Right cardiac atrium (tissue), 5 donors: ENCODE data around the gene RTEL1. TPM values are rescaled to one million over a fixed set of nuclear protein-coding genes. Genes with fewer than 3 reads are reported as not detected.

Experiments
- ATAC-seq, 2 donors: fragments of 200-7000 bp; cut with Tn5 transposase; one replicate each; pipeline versions ENCODE4 v1.8.0 to v1.9.1; 2020; ENCODE audit warnings: moderate library complexity in 2 of 2, mild to moderate bottlenecking in 1 of 2
- DNase-seq, 3 donors: peaks; one replicate each; pipeline ENCODE4 v3.0.0-alpha.2; 2020
- H3K27ac ChIP-seq: one replicate; pipeline ENCODE4 v1.5.1; 2013; ENCODE audit warnings: mild to moderate bottlenecking, low read length, control low read depth, moderate library complexity
- H3K27me3 ChIP-seq: one replicate; pipeline ENCODE4 v1.6.1; 2013; ENCODE audit not compliant: control insufficient read depth, insufficient read depth
- H3K4me1 ChIP-seq: one replicate; pipeline ENCODE4 v1.6.1; 2013; ENCODE audit warnings: low read length; ENCODE audit not compliant: control insufficient read depth, insufficient read depth
- H3K4me3 ChIP-seq: one replicate; pipeline ENCODE4 v1.5.1; 2013; ENCODE audit warnings: low read length, control low read depth
- H3K9me3 ChIP-seq: one replicate; pipeline ENCODE4 v1.6.1; 2013; ENCODE audit warnings: low read length; ENCODE audit not compliant: control insufficient read depth
- WGBS: extraction: QIAGEN DNeasy Blood & Tissue Kit; methylation state at CpG from one replicate; pipeline ENCODE4 v1.1.7; 2013; 5-methylcytosine and 5-hydroxymethylcytosine counted together
- intact Hi-C, 4 donors: fragments of 100-400 bp; cut with DNase I; formaldehyde crosslinking; loops; one replicate each; pipeline versions ENCODE4 v1.11.0 to v1.14.0; 2022 to 2023
- polyA plus RNA-seq: library from polyadenylated mRNA; stranded (reverse); fragments of 200-250 nt; gene quantifications from one replicate; pipeline ENCODE4 v1.2.3, GENCODE V29; 2013
- total RNA-seq, 4 donors: library from RNA; stranded (reverse); fragmentation: NEBNext Ultra II Directional; extraction: Animal tissue kit (Norgen Biotek cat#: 25700); gene quantifications; one replicate each; pipeline ENCODE4 v1.2.1, GENCODE V29; 2021
- donor health status: healthy with polysubstance abuse.
- donor health status: DM: no; HTN: yes; CAD: no.
- donor health status: DM: no; HTN: no; CAD: no.
- donor health status: DM: no; HTN: yes; CAD: no; lungs with severe emphysema.
- donor health status: DM: yes; HTN: yes; CAD: no.

The RTEL1 gene
- total and polyA plus RNA-seq, 5 donors: 7.7 to 14.8 (median 13.3) TPM

- no peaks in the 10 kb centered on the region for H3K27me3 ChIP-seq
- H3K4me3 ChIP-seq: no peak overlapping the region
- intact Hi-C loops: no loop called here
- H3K4me1 ChIP-seq: no peaks in the 10 kb centered on the region
- peak overlapping the region; percentile 7 for H3K27ac ChIP-seq
- WGBS: 39% methylated on average over 19 of the region's 19 CpGs
- no peaks in the 10 kb centered on the region for H3K9me3 ChIP-seq
- peak in 1 of 2 donors; percentile 39 for ATAC-seq
- peak; percentile 74 to 80 (median 78) for DNase-seq
Observed at GRCh38 chr20:63698739-63699465, 40.8 kb downstream of the RTEL1 start.

- no peaks in the 10 kb centered on the region for H3K4me1 ChIP-seq
Observed at GRCh38 chr20:63699466-63700198, 41.5 kb downstream of the RTEL1 start.

DNA sequence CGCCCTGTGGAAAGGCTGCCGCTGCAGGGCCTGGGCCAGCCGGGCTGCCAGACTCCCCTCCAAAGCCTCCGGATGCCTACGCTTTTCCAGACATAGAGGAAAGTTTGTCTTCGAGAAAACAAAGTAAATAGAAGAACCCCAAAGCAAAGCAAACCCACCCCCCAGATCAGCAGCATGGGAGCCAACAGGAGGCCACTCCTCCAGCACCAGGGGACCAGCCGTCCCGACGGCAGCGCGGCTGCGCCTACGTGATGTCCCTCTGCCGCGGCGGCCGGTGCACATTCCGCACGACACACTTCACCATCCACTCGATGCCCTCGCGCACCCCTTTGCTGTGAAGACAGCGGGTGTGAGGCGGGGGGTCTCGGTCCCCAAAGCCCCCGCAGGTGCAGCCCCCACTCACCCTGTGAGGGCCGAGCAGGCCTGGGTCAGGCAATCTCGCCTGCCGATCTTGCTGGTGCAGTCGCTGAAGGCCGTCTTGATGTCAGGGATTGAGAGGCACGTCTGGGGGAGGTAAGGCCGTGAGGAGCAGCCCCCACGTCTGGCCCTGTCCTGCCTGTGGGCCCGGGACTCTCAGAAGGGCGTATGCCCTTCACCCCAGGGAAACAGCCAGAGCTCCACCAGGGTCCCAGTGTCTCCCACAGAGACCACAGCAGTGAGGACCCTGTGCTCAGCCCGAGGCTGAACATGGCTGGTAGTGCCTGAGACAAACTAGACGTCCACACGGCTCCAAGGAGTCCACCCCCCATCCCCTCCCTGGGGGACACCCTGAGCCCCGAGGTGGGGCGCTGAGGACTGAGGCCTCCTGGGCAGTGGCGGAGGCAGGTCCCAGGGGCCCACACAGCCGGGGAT lies 42.3 kb downstream of the RTEL1 start:
- Histone ChIP-seq H3K4me1 (no peaks in the 10 kb centered on the region), H3K4me3 (no peak overlapping the region), H3K27ac (no peak overlapping the region), H3K27me3 (no peaks in the 10 kb centered on the region), H3K9me3 (no peaks in the 10 kb centered on the region)
- DNase-seq (peak; percentile 31 to 55 (median 50)), ATAC-seq (no peak)
- 86% methylated on average over 43 of the region's 43 CpGs for WGBS
- intact Hi-C loops: no loop called here

More at GRCh38 chr20:63699466-63700198, 41.5 kb downstream of the RTEL1 start:
- no peaks in the 10 kb centered on the region for H3K9me3 ChIP-seq
- no peaks in the 10 kb centered on the region for H3K27me3 ChIP-seq
- intact Hi-C loops: no loop called here
- peak in 1 of 2 donors; percentile 0 for ATAC-seq
- H3K27ac ChIP-seq: no peak overlapping the region
- DNase-seq: peak; percentile 33 to 60 (median 60)
- H3K4me3 ChIP-seq: no peak overlapping the region
- WGBS: 74% methylated on average over 24 of the region's 24 CpGs

DNA sequence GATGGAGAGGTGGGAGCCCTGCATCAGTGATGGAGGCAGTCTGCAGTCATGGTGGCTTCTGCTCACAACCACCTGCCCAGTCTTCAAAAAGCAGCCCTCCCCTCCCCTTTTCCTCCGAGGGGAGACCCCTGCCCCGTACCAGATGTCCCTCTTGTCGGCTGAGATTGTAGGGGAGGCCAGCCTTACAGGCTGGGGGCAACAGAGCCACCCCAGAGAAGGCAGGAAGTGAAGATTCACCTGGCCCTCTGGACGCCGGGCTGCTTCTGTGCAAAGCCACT lies 42.9 kb downstream of the RTEL1 start:
- no peak for DNase-seq
- Histone ChIP-seq H3K9me3 (no peaks in the 10 kb centered on the region), H3K27ac (no peak overlapping the region), H3K4me1 (no peaks in the 10 kb centered on the region), H3K27me3 (no peaks in the 10 kb centered on the region), H3K4me3 (no peak overlapping the region)
- WGBS: 84% methylated on average over 5 of the region's 5 CpGs
- ATAC-seq: no peak
- intact Hi-C loops: no loop called here

DNA sequence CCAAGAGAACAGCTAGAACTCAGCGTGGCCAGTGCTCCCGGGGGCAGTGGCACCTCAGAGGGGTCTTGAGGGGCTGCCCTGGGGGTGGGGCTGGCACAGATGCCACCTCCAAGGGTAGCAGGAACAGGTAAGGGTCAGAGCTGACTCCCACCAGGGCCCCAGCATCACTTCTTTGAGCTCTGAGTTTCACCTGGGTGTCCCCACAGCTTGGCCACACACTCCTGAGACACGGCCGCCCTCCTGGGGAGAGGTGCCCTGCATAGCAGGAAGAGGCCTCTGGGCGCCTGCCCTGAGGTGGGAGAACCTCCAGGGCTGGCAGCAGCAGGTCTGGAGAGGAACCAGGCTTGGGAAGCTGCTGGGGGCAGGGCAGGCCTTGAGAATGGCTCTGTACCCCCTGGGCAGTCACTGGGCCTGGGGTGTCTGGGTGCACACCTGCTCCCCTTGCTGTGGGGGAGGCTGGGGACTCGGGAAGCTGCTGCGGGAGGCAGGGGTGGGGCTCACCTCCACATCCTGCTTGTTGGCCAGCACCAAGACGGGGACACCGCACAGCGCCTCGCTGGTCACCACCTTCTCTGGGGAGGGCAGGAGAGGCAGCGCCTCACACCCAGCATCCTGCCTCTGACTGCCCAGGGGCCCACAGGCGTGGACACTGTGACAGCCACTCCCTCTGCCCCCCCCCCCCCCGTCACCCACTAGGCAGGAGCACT lies 43.4 kb downstream of the RTEL1 start:
- no peaks in the 10 kb centered on the region for H3K27me3 ChIP-seq
- ATAC-seq: no peak
- peaks cover under 1% of the 10 kb centered on the region for H3K4me1 ChIP-seq
- no peaks in the 10 kb centered on the region for H3K9me3 ChIP-seq
- no peak overlapping the region for H3K27ac ChIP-seq
- H3K4me3 ChIP-seq: no peak overlapping the region
- intact Hi-C loops: no loop called here
- peak in 1 of 3 donors; percentile 57 for DNase-seq
- 79% methylated on average over 14 of the region's 14 CpGs for WGBS

DNA sequence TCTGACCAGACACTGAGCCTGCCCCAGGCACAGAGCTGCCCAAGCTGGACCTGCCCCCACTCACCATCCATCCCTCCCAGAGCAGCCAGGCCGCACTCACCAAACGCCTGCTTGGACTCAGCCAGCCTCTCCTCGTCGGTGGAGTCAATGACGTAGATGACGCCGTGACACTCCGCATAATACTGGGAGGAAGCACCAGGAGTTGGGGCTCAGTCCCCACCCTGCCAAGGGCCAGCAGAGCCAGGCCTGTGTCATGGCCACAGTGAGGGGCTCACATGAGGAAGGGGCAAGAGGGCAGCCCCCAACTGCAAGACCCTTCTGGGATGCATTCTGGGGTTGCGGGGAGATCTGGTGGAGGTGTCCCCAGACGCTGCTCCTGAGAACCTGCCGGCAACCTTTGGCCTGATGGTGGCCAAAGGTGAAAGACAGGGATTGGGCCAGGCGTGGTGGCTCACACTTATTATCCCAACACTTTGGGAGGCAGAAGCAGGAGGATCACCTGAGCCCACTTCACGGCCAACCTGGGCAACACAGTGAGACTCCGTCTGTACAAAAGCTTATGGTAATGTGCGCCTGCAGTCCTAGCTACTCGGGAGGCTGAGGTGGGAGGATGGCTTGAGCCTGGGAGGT lies 44.0 kb downstream of the RTEL1 start:
- H3K27me3 ChIP-seq: no peaks in the 10 kb centered on the region
- H3K4me3 ChIP-seq: no peak overlapping the region
- no peaks in the 10 kb centered on the region for H3K9me3 ChIP-seq
- ATAC-seq (no peak), DNase-seq (no peak)
- intact Hi-C loops: no loop called here
- 89% methylated on average over 16 of the region's 16 CpGs for WGBS
- H3K27ac ChIP-seq: no peak overlapping the region
- H3K4me1 ChIP-seq: peaks cover 4% of the 10 kb centered on the region

DNA sequence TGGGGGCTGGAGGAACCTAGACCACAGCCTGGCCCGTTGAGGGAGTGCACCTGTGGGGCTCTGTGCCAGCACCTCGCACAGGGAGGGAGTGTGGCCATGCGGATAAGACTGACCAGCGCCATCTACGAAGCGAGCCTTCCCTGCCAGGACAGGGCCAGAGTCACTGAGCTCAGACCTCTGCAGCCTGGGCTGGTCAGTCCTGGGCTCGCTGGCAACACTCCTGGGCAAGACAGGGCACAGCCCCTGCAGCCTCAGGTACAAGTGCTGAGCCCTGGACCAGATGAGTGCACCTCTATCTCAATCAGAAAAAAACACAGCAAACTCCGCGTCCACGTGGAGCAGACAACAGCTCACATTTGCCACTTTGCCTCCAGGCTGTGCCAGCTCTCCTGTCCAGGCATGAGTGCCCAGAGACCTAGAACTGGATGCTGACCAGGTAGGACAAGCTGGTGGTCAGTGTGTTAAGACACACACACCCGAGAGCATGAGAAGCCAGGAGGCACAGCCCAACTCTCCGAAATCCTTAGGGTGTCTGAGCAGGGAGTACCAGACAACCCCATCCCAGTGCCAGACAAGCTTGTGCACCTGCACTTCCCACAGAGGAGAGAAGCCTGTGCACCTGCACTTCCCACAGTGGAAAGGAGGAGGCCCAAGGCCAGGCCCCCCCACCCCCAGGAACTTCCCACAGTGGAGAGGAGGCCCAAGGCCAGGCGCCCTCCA lies 44.8 kb downstream of the RTEL1 start:
- no peak overlapping the region for H3K27ac ChIP-seq
- H3K4me1 ChIP-seq: peaks cover 4% of the 10 kb centered on the region
- H3K9me3 ChIP-seq: no peaks in the 10 kb centered on the region
- intact Hi-C loops: no loop called here
- no peaks in the 10 kb centered on the region for H3K27me3 ChIP-seq
- ATAC-seq (no peak), DNase-seq (no peak)
- WGBS: 81% methylated on average over 13 of the region's 13 CpGs
- no peak overlapping the region for H3K4me3 ChIP-seq

GRCh38 chr20:63703471-63703975 lies 45.4 kb downstream of the RTEL1 start:
- no peaks in the 10 kb centered on the region for H3K27me3 ChIP-seq
- H3K4me3 ChIP-seq: no peak overlapping the region
- H3K4me1 ChIP-seq: peaks cover 6% of the 10 kb centered on the region
- ATAC-seq: no peak
- peak in 1 of 3 donors; percentile 61 for DNase-seq
- intact Hi-C loops: no loop called here
- no peak overlapping the region for H3K27ac ChIP-seq
- 89% methylated on average over 15 of the region's 15 CpGs for WGBS
- H3K9me3 ChIP-seq: no peaks in the 10 kb centered on the region

DNA sequence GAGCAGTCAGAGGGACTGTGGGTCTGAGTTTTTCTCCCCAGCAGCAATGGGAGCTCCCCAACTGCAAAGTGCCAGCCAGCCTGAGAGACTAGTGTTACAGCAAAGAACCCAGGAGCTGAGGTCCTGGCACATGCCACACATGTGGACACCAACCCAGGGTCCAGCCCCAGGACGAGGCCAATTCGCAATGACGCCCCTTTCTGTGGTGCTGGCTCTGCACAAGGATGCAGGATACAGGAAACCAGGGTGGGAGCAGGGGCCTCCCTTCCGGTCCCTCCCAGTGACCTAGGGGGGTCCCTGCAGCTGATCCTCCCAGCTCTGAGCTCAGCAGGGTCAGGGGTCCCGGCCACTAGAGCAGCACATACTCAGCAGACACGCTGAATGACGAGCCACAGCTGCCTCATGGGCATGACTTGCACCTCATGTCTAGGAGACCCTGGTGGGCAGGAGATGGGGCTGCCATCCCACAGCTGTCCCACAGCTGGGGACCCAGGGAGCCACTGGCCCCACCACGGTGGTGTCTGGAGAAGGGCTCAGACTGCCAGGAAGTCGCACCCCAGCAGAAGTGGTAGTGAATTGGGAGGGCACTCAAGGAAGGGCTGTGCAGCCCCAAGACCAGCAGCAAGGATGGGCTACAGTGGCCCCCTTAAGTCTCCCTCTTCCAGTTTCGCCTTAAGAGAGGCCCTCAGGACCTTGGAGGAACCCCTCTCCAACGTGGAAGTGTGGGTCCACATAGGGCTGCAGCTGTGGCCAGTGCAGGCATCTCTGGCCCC lies 46.0 kb downstream of the RTEL1 start:
- 85% methylated on average over 11 of the region's 11 CpGs for WGBS
- intact Hi-C loops: no loop called here

More for the DNA sequence above, 46.0 kb downstream of the RTEL1 start:
- no peak for DNase-seq
- peaks cover 13% of the 10 kb centered on the region for H3K4me1 ChIP-seq
- H3K4me3 ChIP-seq: no peak overlapping the region
- no peaks in the 10 kb centered on the region for H3K27me3 ChIP-seq
- ATAC-seq: no peak
- no peak overlapping the region for H3K27ac ChIP-seq
- no peaks in the 10 kb centered on the region for H3K9me3 ChIP-seq
